Pancreas (tissue), 10 donors: ENCODE measurements around the gene MACROH2A2. TPM values are rescaled to one million over a fixed set of nuclear protein-coding genes. Genes with fewer than 3 reads are reported as not detected.

ENCODE experiments used
- ATAC-seq, 4 donors: fragments of 200-7000 bp; cut with Tn5 transposase; one replicate each; pipeline versions ENCODE4 v1.8.0 to v1.9.1; 2020; ENCODE audit warnings: mild to moderate bottlenecking in 4 of 4, moderate library complexity in 4 of 4
- DNase-seq, 6 donors: peaks; one replicate each; pipeline ENCODE4 v3.0.0-alpha.2; 2020
- FAIRE-seq: peaks from 2 replicates; lab custom pipeline; 2012; peaks lifted over from hg19 to GRCh38; lab: Jason Lieb, UNC
- H3K27ac ChIP-seq, 4 donors: fragments of 200-600 bp; sonication (generic); 1 replicate in 3 of 4; 2 replicates in 1 of 4; pipeline versions ENCODE4 v1.5.0 to v1.8.0; 2020
- H3K27me3 ChIP-seq, 4 donors: fragments of 200-600 bp; one replicate each; pipeline ENCODE4 v1.8.0; 2021
- H3K36me3 ChIP-seq, 3 donors: fragments of 200-600 bp; sonication (generic) in 1 of 3; one replicate each; pipeline versions ENCODE4 v1.5.0 to v1.8.0; 2020 to 2021
- H3K4me1 ChIP-seq, 3 donors: fragments of 200-600 bp; one replicate each; pipeline ENCODE4 v1.8.0; 2021
- H3K4me3 ChIP-seq, 4 donors: fragments of 200-600 bp; sonication (generic) in 2 of 4; one replicate each; pipeline versions ENCODE4 v1.5.0 to v1.8.0; 2020 to 2021
- H3K9me3 ChIP-seq, 4 donors: fragments of 200-600 bp; one replicate each; pipeline ENCODE4 v1.8.0; 2021
- CTCF ChIP-seq, 4 donors: fragments of 200-600 bp; sonication (generic) in 3 of 4; IDR thresholded peaks; one replicate each; pipeline versions ENCODE4 v1.5.0 to v1.8.0; 2021; ENCODE audit warnings: antibody characterized with exemption in 4 of 4
- WGBS, 2 donors: extraction: QIAGEN DNeasy Blood & Tissue Kit; methylation state at CpG; one replicate each; pipeline ENCODE4 v1.1.7; 2013; 5-methylcytosine and 5-hydroxymethylcytosine counted together
- intact Hi-C, 3 donors: fragments of 100-400 bp; cut with DNase I; formaldehyde crosslinking; loops; one replicate each; pipeline versions ENCODE4 v1.11.1 to v1.14.2; 2022
- polyA plus RNA-seq, 2 donors: library from polyadenylated mRNA; stranded (reverse); fragments of 200-250 nt; gene quantifications; one replicate each; pipeline ENCODE4 v1.2.3, GENCODE V29; 2013
- total RNA-seq, 6 donors: library from RNA; stranded (reverse); fragmentation: NEBNext Ultra II Directional in 4 of 6; extraction: Animal tissue kit (Norgen Biotek cat#: 25700) in 4 of 6; gene quantifications; one replicate each; pipeline versions ENCODE4 v1.2.1 to v1.2.4, GENCODE V29; 2021 to 2023
- donor health status: healthy with polysubstance abuse.
- donor health status: DM: no; HTN: no; CAD: no; lungs with moderate emphysema.
- donor health status: DM: no; HTN: no; CAD: no.
- donor health status: control.
- donor health status: control.
- donor health status: Bipolar disorder and iron deficiency.
- donor health status: DM: yes; HTN: yes; CAD: no.
- donor health status: DM: no; HTN: no; CAD: no.
- donor health status: DM: no; HTN: no; CAD: no.
- donor health status: DM: yes; HTN: yes; CAD: no.

The MACROH2A2 gene
- total and polyA plus RNA-seq, 8 donors = 2.3 to 13.2 (median 6.8) TPM

GRCh38 chr10:70114902-70115301 is 62.3 kb downstream of the MACROH2A2 start:
- no peak overlapping the region for H3K27ac ChIP-seq
- no peak for TF ChIP-seq CTCF (IDR thresholded peaks at IDR 0.05)
- WGBS, 2 donors = 94 to 95% methylated on average over 15 of the region's 15 CpGs
- DNase-seq = no peak
- ATAC-seq = no peak
- intact Hi-C loops = no loop called here
- no peak overlapping the region for H3K4me3 ChIP-seq
- H3K9me3 ChIP-seq = no peaks in the 10 kb centered on the region
- peaks cover 0 to 10% (median 0%) of the 10 kb centered on the region in 3 donors for H3K36me3 ChIP-seq
- no peaks in the 10 kb centered on the region for H3K27me3 ChIP-seq
- no peak for FAIRE-seq
- H3K4me1 ChIP-seq = no peaks in the 10 kb centered on the region

- intact Hi-C loops = no loop called here
- H3K27me3 ChIP-seq = no peaks in the 10 kb centered on the region
- FAIRE-seq = no peak
- peaks cover 0 to 10% (median 0%) of the 10 kb centered on the region in 3 donors for H3K36me3 ChIP-seq
- DNase-seq = peak in 5 of 6 donors; percentile 40 to 75 (median 62)
- H3K4me1 ChIP-seq = no peaks in the 10 kb centered on the region
- no peak overlapping the region for H3K27ac ChIP-seq
- ATAC-seq = peak; percentile 77 to 95 (median 82)
- no peak overlapping the region for H3K4me3 ChIP-seq
- WGBS, 2 donors = 47 to 48% methylated on average over 12 of the region's 12 CpGs
- H3K9me3 ChIP-seq = no peaks in the 10 kb centered on the region
- TF ChIP-seq CTCF (IDR thresholded peaks at IDR 0.05) = peak; percentile 81 to 92 (median 86)
Observed at GRCh38 chr10:70115948-70116682, 63.5 kb downstream of the MACROH2A2 start.

GRCh38 chr10:70117646-70118045 is 65.0 kb downstream of the MACROH2A2 start:
- Histone ChIP-seq H3K4me1 (no peaks in the 10 kb centered on the region), H3K27me3 (no peaks in the 10 kb centered on the region), H3K27ac (no peak overlapping the region), H3K36me3 (peaks cover 0 to 8% (median 0%) of the 10 kb centered on the region in 3 donors), H3K9me3 (no peaks in the 10 kb centered on the region), H3K4me3 (no peak overlapping the region)
- DNase-seq (no peak), ATAC-seq (no peak), FAIRE-seq (no peak)
- TF ChIP-seq CTCF (IDR thresholded peaks at IDR 0.05) = no peak
- WGBS, 2 donors = 84% methylated on average over 10 of the region's 10 CpGs
- intact Hi-C loops = no loop called here

- Histone ChIP-seq H3K4me1 (no peaks in the 10 kb centered on the region), H3K9me3 (no peaks in the 10 kb centered on the region), H3K4me3 (no peak overlapping the region), H3K27ac (no peak overlapping the region), H3K36me3 (peaks cover 0 to 5% (median 0%) of the 10 kb centered on the region in 3 donors), H3K27me3 (no peaks in the 10 kb centered on the region)
- intact Hi-C loops = no loop called here
- no peak for ATAC-seq
- no peak for TF ChIP-seq CTCF (IDR thresholded peaks at IDR 0.05)
- FAIRE-seq = no peak
- no peak for DNase-seq
- WGBS, 2 donors = 89% methylated on average over 3 of the region's 3 CpGs
Observed at GRCh38 chr10:70118196-70118595, 65.5 kb downstream of the MACROH2A2 start.

GRCh38 chr10:70119197-70119596 is 66.6 kb downstream of the MACROH2A2 start:
- TF ChIP-seq CTCF (IDR thresholded peaks at IDR 0.05) = no peak
- WGBS, 2 donors = 86 to 88% methylated on average over 7 of the region's 7 CpGs
- intact Hi-C loops = no loop called here
- Histone ChIP-seq H3K27me3 (no peaks in the 10 kb centered on the region), H3K27ac (no peak overlapping the region), H3K9me3 (no peaks in the 10 kb centered on the region), H3K4me1 (no peaks in the 10 kb centered on the region), H3K36me3 (peaks cover 0 to 4% (median 0%) of the 10 kb centered on the region in 3 donors), H3K4me3 (no peak overlapping the region)
- no peak for FAIRE-seq
- DNase-seq = no peak
- ATAC-seq = no peak
